HG02981 (cell line): Measurements from ENCODE around the gene FAH.
"Not testable (repeated sequence)": the region's sequence is repeated elsewhere in the genome, so short reads cannot be mapped to it uniquely, and the experiment has no call there.

Source experiments
- ATAC-seq: cut with Tn5 transposase; IDR thresholded peaks from one replicate; pipeline ENCODE4 v1.9.1; 2021; ENCODE audit warnings: mild to moderate bottlenecking, moderate library complexity; ENCODE audit not compliant: unreplicated experiment

Gene FAH

DNA sequence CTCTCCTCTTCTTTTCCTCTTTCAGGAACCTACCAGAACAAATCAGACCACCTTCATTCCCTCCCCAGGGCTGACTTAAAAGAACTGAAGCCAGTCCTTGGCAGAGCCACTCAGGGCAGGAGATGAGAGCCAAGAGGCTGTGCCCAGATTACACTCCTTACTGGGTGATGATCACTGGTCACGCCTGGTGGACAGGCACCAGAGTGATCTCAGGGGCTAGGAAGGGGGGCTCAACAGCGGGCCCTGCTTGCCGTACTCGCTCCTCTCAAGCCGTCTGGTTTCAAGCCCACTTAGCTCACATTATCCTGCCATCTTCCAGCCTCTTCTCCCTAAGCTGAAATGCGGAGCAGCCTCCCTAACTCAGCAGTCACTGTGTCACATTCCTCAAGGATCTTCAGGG lies 1.7 kb upstream of the FAH start:
- no peak for ATAC-seq

DNA sequence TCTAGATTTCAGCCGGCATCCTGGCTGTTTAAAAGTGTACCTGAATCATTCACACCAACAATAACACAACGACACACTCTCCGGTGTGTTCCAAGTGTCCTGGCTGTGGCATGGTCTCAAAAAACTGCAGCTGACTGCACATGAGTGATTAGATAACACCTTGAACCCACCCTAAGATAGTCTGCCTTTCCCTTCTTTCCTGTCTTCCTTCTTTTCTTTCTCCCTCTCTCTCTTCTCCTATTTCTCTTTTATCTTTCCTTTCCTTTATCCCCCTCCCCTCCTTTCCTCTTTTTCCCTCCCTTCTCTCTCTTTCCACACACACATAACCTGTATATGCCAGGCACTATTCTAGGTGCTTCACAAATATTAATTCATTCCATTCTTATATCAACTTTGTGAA lies 1.2 kb upstream of the FAH start:
- ATAC-seq = no peak

DNA sequence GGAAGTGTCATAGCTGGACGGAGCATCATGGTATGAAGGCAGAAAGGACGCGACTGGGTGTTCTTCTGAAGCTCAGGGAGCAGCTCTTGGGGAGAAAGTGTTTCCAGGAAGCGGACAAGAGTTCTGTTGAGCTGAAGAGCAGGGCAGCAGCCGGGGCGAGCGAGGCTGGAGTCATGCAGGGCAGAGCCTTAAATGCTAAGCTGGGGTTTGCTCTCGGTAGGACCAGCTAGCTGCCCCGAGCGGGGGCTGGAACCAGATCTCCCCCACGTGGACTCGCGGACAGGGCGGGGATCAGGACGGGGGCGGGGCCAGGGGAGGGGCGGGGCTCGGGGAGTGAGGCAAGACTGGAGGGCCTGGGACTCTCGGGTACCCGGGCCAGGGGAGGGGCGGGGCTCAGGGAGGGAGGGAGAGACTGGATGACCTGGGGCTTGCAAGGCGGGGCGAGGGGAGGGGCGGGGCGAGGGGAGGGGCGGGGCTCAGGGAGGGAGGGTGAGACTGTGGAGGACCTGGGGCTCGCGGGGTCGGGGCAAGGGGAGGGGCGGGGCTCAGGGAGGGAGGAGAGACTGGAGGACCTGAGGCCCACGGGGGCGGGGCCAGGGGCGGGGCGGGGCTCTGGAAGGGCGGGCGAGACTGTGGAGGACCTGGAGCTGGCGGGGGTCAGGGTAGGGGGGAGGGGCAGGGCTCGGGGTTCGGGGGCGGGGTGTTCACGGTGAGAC lies 461 bp upstream of the FAH start:
- ATAC-seq = peak; percentile 50

DNA sequence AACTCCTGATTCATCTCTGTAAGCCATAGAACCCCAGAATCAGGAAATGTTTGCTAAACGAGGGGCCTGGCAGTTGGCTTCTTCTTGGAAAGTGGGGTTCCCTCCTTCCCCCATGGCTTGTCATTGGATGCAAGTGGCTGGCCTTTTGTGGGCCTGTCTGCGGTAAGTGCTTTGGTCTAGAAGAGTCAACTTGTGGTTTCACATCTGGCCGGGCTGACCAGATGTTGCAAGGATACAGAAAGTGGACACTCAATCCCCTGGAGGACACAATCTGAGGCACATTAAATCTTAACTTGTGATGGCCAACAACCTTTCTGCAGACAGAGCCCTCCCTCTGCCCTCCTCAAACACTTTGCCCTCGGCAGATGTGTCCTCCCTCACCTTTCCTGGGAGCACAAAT lies 1.1 kb downstream of the FAH start:
- ATAC-seq = no peak

DNA sequence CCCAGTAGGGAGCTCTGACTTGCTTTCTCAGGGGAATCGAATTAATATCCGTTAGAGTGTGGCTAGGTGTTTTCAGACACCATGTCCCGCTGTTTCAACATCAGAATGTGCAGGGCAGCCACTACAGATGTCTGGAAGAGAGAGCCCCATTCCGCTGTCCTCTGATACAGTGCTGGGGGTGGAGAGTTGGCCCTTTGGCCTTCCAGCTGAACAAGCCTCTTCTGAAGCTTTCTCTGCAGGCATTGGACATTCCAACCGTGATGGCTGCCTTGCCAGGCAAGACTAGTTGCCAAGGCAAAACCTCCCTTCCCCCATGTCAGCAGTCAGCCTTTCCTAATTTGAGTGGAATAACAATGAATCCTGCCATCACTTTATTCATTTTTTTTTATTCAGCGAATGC lies 1.5 kb downstream of the FAH start:
- no peak for ATAC-seq

DNA sequence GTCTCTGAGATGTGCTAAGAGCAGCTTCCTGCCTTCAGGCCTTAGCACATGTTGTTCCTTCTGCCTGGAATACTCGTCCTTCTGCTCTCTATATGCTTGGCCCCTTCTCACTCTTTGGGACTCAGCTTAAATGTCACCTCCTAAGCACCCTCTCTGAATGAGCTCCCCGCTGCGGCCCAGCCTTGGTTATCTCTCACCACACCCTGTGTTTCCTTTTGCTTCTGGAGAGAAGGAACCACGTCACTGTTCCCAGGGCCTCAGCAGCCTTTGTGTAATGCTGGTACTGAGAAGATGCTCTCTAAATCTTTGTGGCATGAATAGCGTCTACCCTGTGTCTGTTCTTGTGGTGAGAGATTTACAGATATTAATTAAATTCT lies 2.2 kb downstream of the FAH start:
- no peak for ATAC-seq

DNA sequence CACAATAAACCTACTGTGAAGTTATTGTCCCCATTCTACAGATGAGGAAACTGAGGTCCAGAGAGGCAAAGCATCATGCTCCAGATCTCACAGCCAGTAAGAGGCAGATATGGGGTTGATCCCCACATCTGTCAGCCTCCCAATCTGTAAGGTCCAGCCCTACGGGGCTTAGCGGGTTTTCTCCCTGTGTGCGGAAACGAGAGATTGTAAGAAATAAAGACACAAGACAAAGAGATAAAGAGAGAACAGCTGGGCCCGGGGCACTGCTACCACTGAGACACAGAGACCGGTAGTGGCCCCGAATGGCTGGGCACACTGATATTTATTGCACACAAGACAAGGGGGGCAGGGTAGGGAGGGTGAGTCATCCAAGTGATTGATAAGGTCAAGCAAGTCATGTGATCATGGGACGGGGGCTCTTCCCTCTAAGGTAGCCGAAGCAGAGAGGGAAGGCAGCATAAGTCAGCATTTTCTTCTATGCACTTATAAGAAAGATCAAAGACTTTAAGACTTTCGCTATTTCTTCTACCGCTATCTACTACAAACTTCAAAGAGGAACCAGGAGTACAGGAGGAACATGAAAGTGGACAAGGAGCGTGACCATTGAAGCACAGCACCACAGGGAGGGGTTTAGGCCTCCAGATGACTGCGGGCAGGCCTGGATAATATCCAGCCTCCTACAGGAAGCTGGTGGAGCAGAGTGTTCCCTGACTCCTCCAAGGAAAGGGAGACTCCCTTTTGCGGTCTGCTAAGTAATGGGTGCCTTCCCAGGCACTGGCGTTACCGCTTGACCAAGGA lies 2.8 kb downstream of the FAH start:
- not testable (repeated sequence) for ATAC-seq

DNA sequence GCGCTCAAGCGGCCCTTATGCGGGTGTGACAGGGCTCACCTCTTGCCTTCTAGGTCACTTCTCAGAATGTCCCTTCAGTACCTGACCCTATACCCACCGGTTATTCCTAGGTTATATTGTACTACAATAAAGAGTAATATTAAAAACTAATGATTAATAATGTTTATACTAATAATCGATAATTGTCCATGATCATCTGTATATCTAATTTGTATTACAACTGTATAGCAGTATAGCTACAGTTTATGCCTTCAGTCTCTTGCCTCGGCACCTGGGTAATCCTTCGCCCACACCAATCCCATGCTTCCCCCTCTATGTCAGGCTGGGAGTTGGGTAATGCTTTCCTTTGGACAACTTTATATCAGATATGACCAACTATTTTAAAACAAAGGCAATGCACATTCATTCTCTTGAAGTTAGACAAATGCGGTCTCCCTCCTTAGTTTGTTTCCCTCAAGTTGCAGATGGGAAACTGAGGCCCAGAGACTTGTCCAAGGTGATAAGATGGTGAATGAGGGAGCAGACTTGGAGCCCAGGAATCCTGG lies 3.4 kb downstream of the FAH start:
- no peak for ATAC-seq

DNA sequence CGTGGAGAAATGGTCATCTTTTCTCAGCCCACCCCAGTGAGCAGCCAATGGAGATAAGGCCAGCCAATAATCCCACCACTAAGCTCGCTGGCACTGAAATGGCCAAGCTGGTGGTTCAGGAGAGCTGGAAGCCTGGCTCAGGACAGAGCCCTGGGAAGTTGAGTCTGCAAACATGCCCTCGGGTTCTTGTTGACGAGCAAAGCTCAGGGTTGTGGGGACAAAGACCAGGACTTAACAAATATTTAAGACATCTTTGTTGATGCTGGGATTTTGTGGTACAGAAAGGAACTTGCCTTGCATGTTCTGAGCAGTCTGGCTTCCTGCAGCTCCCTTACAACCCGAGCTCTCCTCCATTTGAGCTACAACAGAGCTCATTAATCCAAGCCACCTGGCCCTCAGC lies 4.4 kb downstream of the FAH start:
- no peak for ATAC-seq

DNA sequence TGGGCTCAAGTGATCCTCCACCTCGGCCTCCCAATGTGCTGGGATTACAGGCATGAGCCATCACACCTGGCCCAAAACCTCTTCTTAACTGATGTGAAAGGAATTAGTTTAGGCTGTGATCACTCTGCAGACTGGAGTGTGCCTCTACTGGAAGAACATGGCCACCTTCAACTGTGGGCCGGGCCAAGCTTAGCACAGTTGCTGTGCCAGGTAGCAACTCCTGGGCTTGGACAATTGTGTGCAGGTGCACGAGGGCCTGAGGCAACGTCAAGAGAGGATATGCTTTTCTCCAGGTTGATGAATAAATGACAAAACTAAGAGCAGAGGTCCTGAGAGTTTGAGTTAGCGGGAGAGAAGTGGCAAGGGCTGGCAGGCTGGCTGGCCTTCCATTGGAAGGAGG lies 6.5 kb downstream of the FAH start:
- ATAC-seq = no peak

DNA sequence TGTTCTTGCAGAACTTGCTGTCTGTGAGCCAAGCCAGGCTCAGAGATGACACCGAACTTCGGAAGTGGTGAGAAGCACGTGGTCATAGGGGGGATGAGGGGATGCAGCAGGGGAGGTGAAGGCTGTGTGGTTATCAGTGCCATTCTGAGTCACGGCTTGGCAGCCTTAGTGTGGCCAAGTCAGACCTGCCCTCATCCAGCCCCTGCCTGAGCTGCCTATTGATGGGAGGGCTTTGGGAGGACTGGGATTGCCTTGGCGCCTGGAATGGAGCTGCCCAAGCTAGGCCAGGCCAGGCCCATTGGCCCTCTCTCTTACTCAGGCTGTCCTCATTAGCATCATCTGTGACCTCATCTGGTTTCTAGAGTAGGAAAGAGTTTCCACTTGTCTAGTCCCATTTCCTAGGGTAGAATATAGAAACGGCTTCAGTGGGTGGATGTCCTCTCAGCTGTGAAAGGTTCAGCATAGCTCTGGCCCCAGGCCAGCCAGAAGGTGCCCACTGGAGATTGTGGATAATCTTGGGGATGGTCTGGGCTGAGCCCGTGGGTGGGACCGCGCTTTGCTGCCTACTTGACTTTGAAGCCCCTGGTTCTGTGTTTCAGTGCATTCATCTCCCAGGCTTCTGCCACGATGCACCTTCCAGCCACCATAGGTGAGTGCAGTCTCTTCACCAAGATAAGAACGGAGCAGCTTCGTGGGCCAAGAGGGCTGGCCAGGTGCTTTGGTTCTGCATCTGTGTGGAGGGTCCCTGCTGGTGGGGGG lies 7.2 kb downstream of the FAH start:
- ATAC-seq = no peak

DNA sequence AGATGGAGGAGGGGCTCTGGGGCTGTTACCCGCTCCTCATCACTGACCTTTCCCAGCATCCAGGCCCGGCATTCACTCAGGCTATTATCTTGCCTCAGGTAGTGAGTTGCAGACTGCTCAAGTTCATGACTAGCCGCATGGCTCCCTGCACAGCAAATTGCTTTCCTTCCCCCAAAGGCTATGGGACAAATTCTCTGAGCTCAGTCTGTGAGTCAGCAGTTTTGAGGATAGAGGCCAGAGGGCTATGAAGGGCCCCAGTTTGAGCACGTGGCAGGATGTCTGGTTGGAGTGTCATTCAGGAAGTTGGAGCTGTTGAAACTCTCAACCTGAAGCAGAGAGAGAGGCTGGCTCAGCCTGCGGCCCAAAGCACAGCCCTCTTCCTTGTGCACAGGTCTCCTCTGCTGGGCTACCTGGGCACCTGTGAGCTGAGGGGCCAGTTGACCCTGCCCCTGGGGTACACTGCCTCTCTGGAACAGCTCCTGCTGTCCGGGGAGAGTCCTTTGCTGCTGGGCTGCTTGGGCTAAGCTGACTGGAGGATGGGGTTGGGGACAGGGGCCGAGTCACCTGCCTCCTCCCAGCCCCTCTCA lies 7.9 kb downstream of the FAH start:
- ATAC-seq = peak; percentile 57

DNA sequence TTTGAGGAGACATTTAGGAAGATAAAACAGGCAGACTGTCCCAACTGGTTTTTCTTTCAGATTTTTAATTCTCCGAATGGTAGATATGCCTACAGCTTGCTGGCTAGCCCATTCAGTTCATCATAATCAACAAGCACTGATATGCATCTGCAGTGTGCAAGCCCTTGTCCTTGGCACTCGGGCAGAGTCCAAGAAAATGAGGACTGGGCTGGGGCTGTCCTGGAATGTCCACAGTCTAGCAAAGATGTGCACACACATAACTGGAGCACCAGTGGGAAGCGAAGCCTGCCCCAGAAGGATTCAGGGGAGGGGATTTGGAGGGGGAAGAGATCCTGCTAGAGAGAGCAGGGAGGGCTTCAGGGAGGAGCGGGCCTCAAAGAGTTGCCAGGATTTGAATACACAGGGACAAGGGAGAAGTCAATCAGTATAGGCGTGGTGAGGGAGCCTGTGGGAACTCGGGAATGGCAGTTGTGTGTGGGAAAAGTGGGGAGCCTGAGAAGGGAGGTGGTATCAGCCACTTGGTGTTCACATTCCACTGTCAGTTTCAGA lies 8.7 kb downstream of the FAH start:
- no peak for ATAC-seq

DNA sequence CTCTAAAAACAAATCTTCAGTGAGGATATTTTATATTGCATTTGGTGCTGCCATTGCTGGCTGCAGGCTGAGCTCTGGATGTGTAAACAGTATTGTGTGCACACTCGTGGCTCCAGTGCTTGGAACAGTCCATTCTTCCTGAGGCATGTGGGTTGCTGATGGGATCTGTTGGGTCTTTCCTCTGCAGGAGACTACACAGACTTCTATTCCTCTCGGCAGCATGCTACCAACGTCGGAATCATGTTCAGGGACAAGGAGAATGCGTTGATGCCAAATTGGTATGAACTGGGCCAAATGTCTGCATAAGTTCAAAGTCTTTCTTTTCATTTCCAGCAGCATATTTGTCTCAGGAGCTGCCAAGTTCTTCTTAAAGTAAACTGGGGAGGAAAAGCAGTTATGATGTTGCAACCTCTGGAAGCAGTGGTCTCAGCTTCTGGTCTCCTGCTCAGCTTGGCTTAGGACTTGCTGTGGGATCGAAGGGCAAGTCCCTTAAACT lies 9.3 kb downstream of the FAH start:
- ATAC-seq = no peak

DNA sequence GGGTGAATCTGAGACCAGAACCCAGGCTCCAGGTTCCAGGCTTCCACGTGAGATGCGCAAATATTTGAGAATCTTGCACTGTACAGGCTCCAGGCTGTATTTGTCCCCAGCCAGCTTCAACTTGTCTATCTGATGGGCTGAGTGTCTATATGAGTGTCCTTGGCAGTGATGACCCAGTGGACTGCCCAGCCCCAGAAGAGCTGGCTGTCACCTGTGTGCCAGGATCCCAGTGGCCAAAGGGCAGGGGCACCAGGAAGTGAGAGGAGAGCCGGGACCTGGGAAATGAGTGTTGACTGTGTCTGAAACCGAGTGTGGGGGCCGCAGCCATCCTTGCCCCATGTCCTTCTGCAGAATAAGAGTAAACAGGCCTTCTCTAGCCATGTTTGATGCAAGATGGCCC lies 10.4 kb downstream of the FAH start:
- no peak for ATAC-seq

DNA sequence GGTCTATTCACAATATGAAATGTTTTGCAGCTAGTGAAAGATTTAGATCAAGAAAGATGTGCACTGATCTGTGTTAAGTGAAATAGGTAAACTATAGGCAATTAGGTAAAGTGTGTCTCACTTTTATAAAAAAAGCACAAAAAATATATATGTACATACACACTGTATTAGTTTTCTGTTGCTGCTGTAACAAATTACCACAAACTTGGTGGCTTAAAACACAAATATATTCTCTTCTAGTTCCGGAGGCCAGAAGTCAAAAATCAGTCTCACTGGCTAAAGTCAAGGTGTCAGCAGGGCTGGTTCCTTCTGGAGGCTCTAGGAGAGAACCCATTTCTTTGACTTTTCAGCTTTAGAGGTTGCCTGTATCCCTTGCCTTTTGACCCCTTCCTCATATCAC lies 11.1 kb downstream of the FAH start:
- no peak for ATAC-seq

DNA sequence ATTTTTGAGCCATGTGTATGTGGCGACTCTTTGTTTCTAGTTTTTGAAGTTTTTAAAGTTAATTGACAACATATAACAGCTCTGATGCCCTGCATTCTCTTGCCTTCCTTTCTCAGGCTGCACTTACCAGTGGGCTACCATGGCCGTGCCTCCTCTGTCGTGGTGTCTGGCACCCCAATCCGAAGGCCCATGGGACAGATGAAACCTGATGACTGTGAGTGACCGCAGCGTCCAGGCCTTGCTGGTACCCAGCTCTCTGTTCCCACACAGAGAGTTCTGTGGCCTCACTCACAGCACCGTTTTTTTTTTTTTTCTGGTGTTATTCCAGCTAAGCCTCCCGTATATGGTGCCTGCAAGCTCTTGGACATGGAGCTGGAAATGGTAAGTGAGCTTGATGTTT lies 15.1 kb downstream of the FAH start:
- no peak for ATAC-seq

DNA sequence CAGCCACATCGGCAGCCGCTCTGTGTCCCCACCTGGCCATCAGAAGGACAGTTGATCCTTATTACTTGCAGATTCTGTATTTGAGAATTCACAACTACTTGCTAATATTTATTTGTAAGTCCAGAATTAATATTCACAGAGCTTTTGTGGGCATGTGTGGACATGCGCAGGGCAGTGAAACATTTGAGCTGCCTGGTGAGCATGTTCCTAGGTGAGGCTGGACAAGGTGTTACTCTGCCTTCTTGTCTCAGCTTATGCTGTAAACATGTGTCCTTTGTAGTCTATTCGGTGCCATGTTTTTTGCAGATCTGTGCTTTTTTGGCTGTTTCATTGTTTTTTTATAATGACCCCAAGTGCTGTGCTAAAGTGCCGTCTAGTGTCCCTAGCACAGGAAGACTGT lies 15.6 kb downstream of the FAH start:
- no peak for ATAC-seq

DNA sequence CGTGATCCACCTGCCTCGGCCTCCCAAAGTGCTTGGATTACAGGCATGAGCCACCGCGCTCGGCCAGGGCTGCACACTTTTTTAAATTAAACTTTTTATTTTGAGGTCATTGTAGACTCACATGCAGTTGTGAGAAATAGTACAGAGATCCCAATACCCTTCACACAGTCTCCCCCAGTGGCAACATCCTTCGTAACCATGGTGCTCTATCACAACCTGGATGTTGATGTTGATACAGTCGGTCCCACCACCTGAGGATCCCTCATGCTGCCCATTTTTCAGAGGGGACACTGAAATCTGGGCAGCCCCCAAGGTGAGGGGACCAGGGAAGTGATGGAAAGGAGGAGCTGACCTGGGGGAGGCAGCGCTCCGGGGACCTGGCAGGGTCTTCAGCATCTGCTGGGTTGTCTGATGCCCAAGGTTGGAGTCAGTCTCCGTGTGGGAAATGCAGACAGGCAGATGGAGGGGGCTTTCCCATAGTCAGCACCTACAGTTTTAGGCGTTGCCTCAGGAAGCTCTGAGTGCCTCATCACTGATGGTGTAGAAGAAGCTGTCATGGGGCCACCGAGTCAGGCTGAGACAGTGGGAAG lies 17.1 kb downstream of the FAH start:
- no peak for ATAC-seq

DNA sequence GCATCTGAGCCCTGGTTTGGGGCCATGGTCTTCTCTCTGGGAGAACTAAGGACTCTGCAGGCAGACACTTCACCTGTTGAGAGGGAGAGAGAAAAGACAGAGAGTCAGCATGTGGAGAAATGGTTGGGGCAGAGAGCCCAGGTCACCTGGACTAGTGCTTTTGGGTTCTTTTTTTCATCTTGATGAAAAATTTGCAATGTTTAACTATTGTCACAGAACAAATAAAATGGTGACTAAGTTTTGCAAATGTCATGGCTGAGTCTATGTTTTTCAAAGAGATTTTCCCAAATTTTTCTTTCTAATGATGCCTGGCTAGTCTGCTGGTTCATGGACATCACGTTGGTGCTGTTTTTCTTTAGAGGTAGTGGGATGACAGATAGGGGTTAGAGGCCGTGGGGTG lies 17.8 kb downstream of the FAH start:
- no peak for ATAC-seq
